ENCODE data around the gene MRPL19.

DNA sequence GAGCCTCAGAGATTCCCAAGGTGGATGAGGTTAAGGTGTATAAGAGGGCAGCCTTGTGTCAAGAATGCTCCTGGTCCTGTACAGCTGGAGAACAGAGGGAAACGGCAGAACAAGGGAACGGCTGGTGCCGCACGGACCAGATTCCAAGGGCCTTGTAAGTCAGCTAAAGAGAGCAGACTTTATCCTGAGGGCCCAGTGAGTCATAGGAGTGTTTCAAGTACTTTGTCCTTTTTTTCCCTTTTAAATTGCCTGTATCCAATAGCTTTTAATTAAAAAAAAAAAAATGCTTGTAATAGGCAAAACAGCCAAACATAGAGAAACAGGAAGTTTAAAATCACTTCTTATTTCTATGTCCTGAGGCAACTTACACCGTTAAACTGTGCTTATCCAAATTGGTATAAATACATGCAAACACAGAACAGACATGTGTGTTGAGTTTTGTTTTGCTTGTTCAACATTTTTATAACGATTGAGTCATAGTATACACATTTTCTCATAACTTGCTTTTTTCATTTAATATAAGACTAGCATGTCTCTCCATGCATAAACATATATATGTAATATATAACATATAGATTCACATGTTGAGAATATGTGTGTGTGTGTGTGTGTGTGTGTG is 43.8 kb upstream of the MRPL19 start:
- no peak for TF ChIP-seq CTCF (IDR thresholded peaks at IDR 0.05; ENCODE audit: borderline replicate concordance, extremely low read depth, low read length, poor library complexity, severe bottlenecking)
- TF ChIP-seq EZH2 (IDR thresholded peaks at IDR 0.05; ENCODE audit: borderline replicate concordance, low read depth, low read length, severe bottlenecking): no peak
